ENCODE results near the gene ECE1. TPM values are rescaled to one million over a fixed set of nuclear protein-coding genes. Genes with fewer than 3 reads are reported as not detected.

The ECE1 gene
- total and polyA plus RNA-seq, 2 of the 13 experiments (the other 11 are each of a cell fraction or from before 2014, with no cell fraction given): 13.5 to 21.2 TPM

- TF ChIP-seq, protein P1, sequence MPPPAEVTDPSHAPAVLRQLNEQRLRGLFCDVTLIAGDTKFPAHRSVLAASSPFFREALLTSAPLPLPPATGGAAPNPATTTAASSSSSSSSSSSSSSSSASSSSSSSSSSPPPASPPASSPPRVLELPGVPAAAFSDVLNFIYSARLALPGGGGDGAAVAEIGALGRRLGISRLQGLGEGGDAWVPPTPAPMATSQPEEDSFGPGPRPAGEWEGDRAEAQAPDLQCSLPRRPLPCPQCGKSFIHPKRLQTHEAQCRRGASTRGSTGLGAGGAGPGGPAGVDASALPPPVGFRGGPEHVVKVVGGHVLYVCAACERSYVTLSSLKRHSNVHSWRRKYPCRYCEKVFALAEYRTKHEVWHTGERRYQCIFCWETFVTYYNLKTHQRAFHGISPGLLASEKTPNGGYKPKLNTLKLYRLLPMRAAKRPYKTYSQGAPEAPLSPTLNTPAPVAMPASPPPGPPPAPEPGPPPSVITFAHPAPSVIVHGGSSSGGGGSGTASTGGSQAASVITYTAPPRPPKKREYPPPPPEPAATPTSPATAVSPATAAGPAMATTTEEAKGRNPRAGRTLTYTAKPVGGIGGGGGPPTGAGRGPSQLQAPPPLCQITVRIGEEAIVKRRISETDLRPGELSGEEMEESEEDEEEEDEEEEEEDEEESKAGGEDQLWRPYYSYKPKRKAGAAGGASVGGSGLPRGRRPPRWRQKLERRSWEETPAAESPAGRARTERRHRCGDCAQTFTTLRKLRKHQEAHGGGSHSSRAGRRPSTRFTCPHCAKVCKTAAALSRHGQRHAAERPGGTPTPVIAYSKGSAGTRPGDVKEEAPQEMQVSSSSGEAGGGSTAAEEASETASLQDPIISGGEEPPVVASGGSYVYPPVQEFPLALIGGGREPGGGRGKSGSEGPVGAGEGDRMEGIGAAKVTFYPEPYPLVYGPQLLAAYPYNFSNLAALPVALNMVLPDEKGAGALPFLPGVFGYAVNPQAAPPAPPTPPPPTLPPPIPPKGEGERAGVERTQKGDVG (CRISPR knock-in tag; IDR thresholded peaks at IDR 0.05; ENCODE audit: borderline replicate concordance): no peak
- TF ChIP-seq ZNF234 (CRISPR knock-in tag; conservative IDR thresholded peaks at IDR 0.05) (no peak), POLR2A (IDR thresholded peaks at IDR 0.05; ENCODE audit: insufficient read depth in 1 of 2, low read depth in 2 of 2, low read length in 2 of 2) (no peak), SKI (IDR thresholded peaks at IDR 0.05; ENCODE audit: partially characterized antibody) (no peak), ZNF10 (CRISPR knock-in tag; IDR thresholded peaks at IDR 0.05; ENCODE audit: borderline replicate concordance, low read depth) (no peak), ZNF713 (CRISPR knock-in tag; IDR thresholded peaks at IDR 0.05) (no peak), ZNF383 (CRISPR knock-in tag; IDR thresholded peaks at IDR 0.05; ENCODE audit: borderline replicate concordance) (no peak), ZNF101 (CRISPR knock-in tag; IDR thresholded peaks at IDR 0.05; ENCODE audit: borderline replicate concordance, low read depth) (no peak), TMF1 (CRISPR knock-in tag; IDR thresholded peaks at IDR 0.05; ENCODE audit: low read depth) (no peak), ZNF720 (CRISPR knock-in tag; IDR thresholded peaks at IDR 0.05) (no peak), TCF7L2 (IDR thresholded peaks at IDR 0.05; ENCODE audit: low read depth, low read length) (no peak), ZNF292 (CRISPR knock-in tag; IDR thresholded peaks at IDR 0.05; ENCODE audit: borderline replicate concordance, low read depth) (no peak), ZNF614 (CRISPR knock-in tag; IDR thresholded peaks at IDR 0.05; ENCODE audit: borderline replicate concordance) (no peak), THAP9 (CRISPR knock-in tag; IDR thresholded peaks at IDR 0.05; ENCODE audit: borderline replicate concordance) (no peak), JDP2 (CRISPR knock-in tag; IDR thresholded peaks at IDR 0.05; ENCODE audit: borderline replicate concordance) (no peak)
- TF ChIP-seq, protein P2, sequence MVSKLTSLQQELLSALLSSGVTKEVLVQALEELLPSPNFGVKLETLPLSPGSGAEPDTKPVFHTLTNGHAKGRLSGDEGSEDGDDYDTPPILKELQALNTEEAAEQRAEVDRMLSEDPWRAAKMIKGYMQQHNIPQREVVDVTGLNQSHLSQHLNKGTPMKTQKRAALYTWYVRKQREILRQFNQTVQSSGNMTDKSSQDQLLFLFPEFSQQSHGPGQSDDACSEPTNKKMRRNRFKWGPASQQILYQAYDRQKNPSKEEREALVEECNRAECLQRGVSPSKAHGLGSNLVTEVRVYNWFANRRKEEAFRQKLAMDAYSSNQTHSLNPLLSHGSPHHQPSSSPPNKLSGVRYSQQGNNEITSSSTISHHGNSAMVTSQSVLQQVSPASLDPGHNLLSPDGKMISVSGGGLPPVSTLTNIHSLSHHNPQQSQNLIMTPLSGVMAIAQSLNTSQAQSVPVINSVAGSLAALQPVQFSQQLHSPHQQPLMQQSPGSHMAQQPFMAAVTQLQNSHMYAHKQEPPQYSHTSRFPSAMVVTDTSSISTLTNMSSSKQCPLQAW (CRISPR knock-in tag; IDR thresholded peaks at IDR 0.05): 0 out of 2 replicates have a peak, but pooled peaks have one; percentile 13
- TF ChIP-seq, protein P3, sequence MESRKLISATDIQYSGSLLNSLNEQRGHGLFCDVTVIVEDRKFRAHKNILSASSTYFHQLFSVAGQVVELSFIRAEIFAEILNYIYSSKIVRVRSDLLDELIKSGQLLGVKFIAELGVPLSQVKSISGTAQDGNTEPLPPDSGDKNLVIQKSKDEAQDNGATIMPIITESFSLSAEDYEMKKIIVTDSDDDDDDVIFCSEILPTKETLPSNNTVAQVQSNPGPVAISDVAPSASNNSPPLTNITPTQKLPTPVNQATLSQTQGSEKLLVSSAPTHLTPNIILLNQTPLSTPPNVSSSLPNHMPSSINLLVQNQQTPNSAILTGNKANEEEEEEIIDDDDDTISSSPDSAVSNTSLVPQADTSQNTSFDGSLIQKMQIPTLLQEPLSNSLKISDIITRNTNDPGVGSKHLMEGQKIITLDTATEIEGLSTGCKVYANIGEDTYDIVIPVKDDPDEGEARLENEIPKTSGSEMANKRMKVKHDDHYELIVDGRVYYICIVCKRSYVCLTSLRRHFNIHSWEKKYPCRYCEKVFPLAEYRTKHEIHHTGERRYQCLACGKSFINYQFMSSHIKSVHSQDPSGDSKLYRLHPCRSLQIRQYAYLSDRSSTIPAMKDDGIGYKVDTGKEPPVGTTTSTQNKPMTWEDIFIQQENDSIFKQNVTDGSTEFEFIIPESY (CRISPR knock-in tag; IDR thresholded peaks at IDR 0.05): no peak
Measured at GRCh38 chr1:21175670-21176581, 114.3 kb downstream of the ECE1 start (continued).

Data from HepG2 (cell line).